Measurements from ENCODE around the gene NEURL1. TPM values are rescaled to one million over a fixed set of nuclear protein-coding genes. Genes with fewer than 3 reads are reported as not detected.

The NEURL1 gene
- total RNA-seq, 1 donor from 2014 or later: 1.3 TPM

DNA sequence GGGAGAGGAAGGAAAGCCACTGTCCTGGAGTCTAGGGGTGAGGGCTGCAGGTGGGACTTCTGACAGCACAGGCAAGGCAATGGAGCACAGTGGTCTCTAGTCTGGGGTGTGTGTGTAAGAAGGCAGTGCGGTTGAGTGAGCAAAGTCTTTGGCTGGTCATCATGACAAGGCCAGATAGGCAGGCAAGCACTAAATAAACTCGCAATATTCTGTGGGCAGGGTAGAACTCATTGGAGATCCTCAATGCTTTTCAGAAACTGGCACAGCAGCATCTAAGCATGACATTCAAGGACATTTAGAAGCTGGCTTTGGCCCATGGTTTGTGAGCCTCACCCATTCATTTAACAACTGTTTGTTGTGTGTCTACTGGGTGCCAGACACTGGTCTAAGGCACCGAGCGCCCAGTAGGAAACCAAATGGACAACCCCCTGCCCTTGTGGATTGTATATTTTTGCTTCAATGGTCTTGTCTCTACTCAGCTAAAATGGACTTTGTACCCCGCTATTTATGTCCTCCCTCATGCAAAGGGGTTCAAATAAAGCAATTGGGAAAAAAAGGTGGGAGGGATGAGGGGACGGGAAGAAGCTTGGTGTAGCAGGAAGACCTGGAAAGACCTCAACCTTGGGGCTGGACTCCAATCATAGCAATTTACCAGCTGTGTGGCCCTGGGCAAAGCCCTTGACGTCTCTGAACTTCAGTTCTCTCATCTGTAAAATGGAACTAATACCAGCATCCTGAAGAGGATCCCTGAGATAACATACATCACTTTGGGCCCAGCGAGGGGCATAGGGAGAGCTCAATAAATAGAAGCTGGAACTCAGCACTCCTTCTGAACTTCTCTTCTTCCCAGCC is 116.0 kb downstream of the NEURL1 start:
- Histone ChIP-seq H3K4me3 (ENCODE audit: low read depth, low read length) (no peak overlapping the region), H3K36me3 (ENCODE audit: control insufficient read depth, insufficient read depth, low read length) (no peaks in the 10 kb centered on the region), H3K27me3 (ENCODE audit: control insufficient read depth, insufficient read depth, low read length) (no peaks in the 10 kb centered on the region)
- DNase-seq (ENCODE audit: low read depth): no peak
- TF ChIP-seq, protein P1, sequence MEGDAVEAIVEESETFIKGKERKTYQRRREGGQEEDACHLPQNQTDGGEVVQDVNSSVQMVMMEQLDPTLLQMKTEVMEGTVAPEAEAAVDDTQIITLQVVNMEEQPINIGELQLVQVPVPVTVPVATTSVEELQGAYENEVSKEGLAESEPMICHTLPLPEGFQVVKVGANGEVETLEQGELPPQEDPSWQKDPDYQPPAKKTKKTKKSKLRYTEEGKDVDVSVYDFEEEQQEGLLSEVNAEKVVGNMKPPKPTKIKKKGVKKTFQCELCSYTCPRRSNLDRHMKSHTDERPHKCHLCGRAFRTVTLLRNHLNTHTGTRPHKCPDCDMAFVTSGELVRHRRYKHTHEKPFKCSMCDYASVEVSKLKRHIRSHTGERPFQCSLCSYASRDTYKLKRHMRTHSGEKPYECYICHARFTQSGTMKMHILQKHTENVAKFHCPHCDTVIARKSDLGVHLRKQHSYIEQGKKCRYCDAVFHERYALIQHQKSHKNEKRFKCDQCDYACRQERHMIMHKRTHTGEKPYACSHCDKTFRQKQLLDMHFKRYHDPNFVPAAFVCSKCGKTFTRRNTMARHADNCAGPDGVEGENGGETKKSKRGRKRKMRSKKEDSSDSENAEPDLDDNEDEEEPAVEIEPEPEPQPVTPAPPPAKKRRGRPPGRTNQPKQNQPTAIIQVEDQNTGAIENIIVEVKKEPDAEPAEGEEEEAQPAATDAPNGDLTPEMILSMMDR (IDR thresholded peaks at IDR 0.05; ENCODE audit: insufficient read depth, low read length, poor library complexity, severe bottlenecking): no peak

DNA sequence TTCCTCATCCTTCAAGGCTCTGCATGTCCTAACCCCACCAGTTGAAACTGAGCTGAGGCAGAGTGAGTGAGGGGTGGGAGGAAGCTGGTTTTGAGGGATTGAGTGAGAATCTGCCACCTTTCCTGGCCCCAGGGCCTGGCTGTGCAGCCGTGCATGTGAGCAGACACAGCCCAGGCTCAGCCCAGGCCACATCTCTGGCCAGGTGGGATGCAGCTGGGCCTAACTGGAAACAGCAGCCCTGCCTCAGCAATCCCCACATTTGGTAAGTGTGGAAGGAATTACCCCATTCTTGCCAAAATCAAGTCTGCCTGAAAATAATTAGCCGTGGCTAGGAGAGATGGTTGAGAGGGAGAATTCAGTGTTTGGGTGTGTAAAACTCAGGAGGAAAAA is 116.6 kb downstream of the NEURL1 start:
- DNase-seq (ENCODE audit: low read depth): no peak
- TF ChIP-seq, protein P1 (IDR thresholded peaks at IDR 0.05; ENCODE audit: insufficient read depth, low read length, poor library complexity, severe bottlenecking): no peak
- H3K36me3 ChIP-seq (ENCODE audit: control insufficient read depth, insufficient read depth, low read length): no peaks in the 10 kb centered on the region
- no peaks in the 10 kb centered on the region for H3K27me3 ChIP-seq (ENCODE audit: control insufficient read depth, insufficient read depth, low read length)
- H3K4me3 ChIP-seq (ENCODE audit: low read depth, low read length): no peak overlapping the region

DNA sequence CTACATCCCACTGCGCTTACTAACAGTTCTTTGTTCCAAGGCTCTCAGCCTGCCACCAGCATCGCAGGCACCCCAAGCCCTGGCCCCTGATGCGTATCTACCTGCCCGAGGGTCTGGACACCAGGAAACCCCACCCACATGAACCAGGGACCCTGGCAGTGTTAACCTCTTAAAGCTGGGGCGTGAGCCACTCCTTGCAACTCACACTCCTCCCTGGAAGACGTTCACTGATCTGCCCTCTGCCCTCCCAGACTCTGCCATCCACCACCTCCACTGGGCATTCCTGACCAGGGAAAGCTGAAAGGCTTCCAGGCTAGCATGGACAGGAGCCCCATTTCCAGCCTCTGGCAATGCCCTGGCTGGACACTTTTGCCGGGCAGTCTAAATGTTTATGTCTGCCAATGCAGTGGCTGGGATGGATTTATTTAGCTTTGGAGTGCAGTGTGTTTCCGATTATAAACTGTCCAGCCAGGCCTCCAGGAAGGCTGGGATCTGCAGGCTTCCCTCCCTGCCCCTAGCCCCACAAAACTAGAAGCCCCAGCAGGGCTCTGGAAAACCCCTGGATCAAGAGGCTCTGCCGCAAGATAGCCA is 117.5 kb downstream of the NEURL1 start:
- Histone ChIP-seq H3K36me3 (ENCODE audit: control insufficient read depth, insufficient read depth, low read length) (no peaks in the 10 kb centered on the region), H3K4me3 (ENCODE audit: low read depth, low read length) (no peak overlapping the region), H3K27me3 (ENCODE audit: control insufficient read depth, insufficient read depth, low read length) (no peaks in the 10 kb centered on the region)
- DNase-seq (ENCODE audit: low read depth): no peak
- TF ChIP-seq, protein P1 (IDR thresholded peaks at IDR 0.05; ENCODE audit: insufficient read depth, low read length, poor library complexity, severe bottlenecking): no peak

DNA sequence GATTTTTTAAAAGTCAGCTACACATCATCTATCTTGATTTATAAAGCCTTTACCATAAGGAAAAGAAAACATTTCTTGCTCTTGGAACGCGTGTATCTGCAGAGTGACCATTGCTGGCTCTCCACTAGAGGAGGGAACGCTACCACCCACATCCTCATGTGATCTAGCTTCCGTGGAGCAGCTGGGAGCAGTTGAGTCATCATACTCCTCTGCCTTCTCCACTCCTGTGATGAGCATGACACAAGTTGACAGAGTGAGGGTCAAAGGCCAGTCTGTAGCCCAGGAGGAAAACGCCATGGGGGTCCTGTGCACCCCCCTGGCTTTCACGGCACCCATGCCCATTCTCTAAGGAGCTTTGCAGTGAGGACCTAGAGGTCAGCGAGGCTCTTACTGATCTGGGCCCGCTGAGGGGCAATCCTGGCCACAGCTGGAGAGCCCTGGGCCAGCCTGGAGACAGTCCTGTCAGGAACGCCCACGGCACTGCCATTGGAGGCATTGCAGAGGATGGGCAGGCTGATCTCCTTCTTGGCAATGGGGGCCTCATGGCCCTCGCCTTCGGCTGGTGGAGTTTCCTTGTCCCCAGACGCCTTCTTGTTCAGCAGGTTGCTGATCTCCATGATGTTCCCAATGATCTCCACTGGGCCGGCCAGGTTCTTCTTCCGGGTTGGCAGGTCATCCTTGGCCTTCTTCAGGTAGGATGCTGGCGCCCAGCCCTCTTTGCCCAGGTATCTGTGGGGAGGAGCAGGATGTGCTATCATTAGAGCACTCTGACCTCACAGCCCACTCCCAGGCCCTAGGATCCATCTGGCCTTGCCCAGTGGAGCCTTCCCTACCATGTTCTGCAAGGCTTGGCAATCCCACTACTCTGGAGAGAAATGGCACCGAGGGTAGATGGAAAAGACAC is 119.2 kb downstream of the NEURL1 start:
- H3K36me3 ChIP-seq (ENCODE audit: control insufficient read depth, insufficient read depth, low read length): no peaks in the 10 kb centered on the region
- peak; percentile 18 for DNase-seq (ENCODE audit: low read depth)
- H3K4me3 ChIP-seq (ENCODE audit: low read depth, low read length): no peak overlapping the region
- TF ChIP-seq, protein P1 (IDR thresholded peaks at IDR 0.05; ENCODE audit: insufficient read depth, low read length, poor library complexity, severe bottlenecking): no peak
- H3K27me3 ChIP-seq (ENCODE audit: control insufficient read depth, insufficient read depth, low read length): no peaks in the 10 kb centered on the region

DNA sequence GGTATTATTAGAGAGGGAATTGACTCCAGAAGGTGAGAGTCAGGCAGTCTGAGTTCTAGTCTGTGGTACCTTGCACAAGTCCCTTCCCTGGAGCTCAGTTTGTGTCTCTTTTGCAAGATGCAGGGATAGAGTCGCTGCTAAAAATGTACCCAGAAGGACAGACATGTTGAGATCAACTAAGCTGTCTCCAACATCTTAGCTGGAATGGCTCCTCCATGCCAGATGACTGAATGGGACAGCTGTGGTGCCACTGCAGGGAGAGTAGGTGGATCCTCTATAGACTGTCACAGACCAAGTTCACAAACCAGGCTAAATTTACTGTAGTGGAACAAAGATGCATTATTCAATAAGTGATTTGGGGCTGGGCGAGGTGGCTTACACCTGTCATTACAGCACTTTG is 120.1 kb downstream of the NEURL1 start:
- Histone ChIP-seq H3K4me3 (ENCODE audit: low read depth, low read length) (no peak overlapping the region), H3K36me3 (ENCODE audit: control insufficient read depth, insufficient read depth, low read length) (no peaks in the 10 kb centered on the region), H3K27me3 (ENCODE audit: control insufficient read depth, insufficient read depth, low read length) (no peaks in the 10 kb centered on the region)
- TF ChIP-seq, protein P1 (IDR thresholded peaks at IDR 0.05; ENCODE audit: insufficient read depth, low read length, poor library complexity, severe bottlenecking): no peak
- no peak for DNase-seq (ENCODE audit: low read depth)
